GM12873 (cell line): ENCODE results near the gene HELZ.

ENCODE experiments used
- CTCF ChIP-seq: IDR thresholded peaks from 2 replicates; pipeline ENCODE4 v1.5.1; 2012; ENCODE audit warnings: low read depth, mild to moderate bottlenecking, moderate library complexity, low read length, control low read depth; ENCODE audit not compliant: insufficient read depth; ENCODE audit errors: missing control alignments

Gene HELZ

GRCh38 chr17:67068999-67069398, 176.0 kb downstream of the HELZ start:
- TF ChIP-seq CTCF, result no peak

- TF ChIP-seq CTCF, result no peak
These were observed 177.2 kb downstream of the HELZ start for GRCh38 chr17:67067571-67068482.

- no peak for TF ChIP-seq CTCF
These were observed 178.3 kb downstream of the HELZ start for GRCh38 chr17:67066717-67067116.

GRCh38 chr17:67063141-67063540, 181.9 kb downstream of the HELZ start:
- TF ChIP-seq CTCF, result no peak

DNA sequence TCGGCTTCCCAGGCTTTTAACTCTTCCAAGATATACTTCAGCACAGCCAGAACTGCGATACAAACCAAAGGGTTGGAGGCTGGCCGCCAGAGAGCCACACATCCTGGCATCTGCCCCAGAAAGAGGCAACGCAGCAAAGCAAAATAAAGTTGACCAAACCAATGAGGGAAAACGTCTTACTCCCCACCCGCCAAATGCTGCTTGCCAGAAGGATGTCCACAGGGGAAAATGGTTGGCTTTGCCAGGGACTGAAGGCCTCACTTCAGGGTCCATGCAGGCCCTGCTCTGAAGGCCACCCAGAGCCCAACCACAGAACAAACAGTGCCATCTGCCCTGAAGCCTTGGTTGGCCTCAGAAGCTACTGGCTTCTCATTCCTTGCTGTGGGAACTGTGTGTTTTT, 185.6 kb downstream of the HELZ start:
- TF ChIP-seq CTCF, result no peak

GRCh38 chr17:67058036-67058435, 187.0 kb downstream of the HELZ start:
- TF ChIP-seq CTCF, result no peak

GRCh38 chr17:67056746-67057490, 188.1 kb downstream of the HELZ start:
- TF ChIP-seq CTCF, result no peak
